ENCODE measurements around the gene CTDP1.

DNA sequence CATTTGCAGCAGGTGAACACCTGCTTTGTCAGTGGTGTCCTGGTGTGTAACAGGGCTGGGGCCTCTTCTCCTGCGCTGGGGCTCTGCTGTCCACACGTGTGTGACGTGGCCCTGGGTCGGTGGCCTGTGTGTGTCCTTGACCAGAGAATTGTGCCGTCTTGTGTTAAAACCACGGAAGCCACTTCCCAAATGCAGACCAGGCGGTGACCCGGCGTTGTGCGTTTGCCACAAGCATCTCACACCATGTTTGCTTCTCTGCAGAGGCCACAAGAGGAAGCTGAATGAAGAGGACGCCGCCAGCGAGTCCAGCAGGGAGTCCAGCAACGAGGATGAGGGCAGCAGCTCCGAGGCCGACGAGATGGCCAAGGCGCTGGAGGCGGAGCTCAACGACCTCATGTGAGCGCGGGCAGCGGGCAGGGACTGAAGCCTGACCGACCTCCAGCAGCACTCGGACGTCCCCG is 73.8 kb downstream of the CTDP1 start:
- TF ChIP-seq EZH2 (IDR thresholded peaks at IDR 0.05) (no peak), POLR2AphosphoS5 (IDR thresholded peaks at IDR 0.05; ENCODE audit: borderline replicate concordance, low read depth, low read length) (no peak), FOXP2 (optimal IDR thresholded peaks at IDR 0.05; ENCODE audit: control extremely low read depth, extremely low read length, insufficient read depth) (no peak)
